Spleen (tissue), 11 donors: Measurements from ENCODE around the gene RPAP2. TPM values are rescaled to one million over a fixed set of nuclear protein-coding genes. Genes with fewer than 3 reads are reported as not detected.

Experiments
- DNase-seq: peaks from one replicate; pipeline ENCODE4 v3.0.0-alpha.2; 2020
- H3K27ac ChIP-seq, 8 donors: fragments of 200-600 bp; sonication (generic) in 7 of 8; 1 replicate in 4 of 8; 2 replicates in 4 of 8; pipeline versions ENCODE4 v1.5.0 to v1.8.0; 2016 to 2021; ENCODE audit warnings: inconsistent platforms in 4 of 8, mild to moderate bottlenecking in 4 of 8, moderate library complexity in 1 of 8
- H3K27me3 ChIP-seq, 7 donors: fragments of 200-600 bp; sonication (generic) in 6 of 7; replicated peaks in 1 of 7; 1 replicate in 4 of 7; 2 replicates in 3 of 7; pipeline versions ENCODE4 v1.5.0 to v1.8.0; 2016 to 2021; ENCODE audit warnings: inconsistent platforms in 3 of 7, mild to moderate bottlenecking in 1 of 7
- H3K36me3 ChIP-seq, 6 donors: fragments of 200-600 bp; sonication (generic) in 5 of 6; 1 replicate in 4 of 6; 2 replicates in 2 of 6; pipeline versions ENCODE4 v1.5.0 to v1.8.0; 2016 to 2021; ENCODE audit warnings: inconsistent platforms in 2 of 6
- H3K4me1 ChIP-seq, 6 donors: fragments of 200-600 bp; sonication (generic) in 5 of 6; 1 replicate in 3 of 6; 2 replicates in 3 of 6; pipeline versions ENCODE4 v1.5.0 to v1.8.0; 2016 to 2021; ENCODE audit warnings: inconsistent platforms in 3 of 6
- H3K4me3 ChIP-seq, 8 donors: fragments of 200-600 bp; sonication (generic) in 7 of 8; 1 replicate in 4 of 8; 2 replicates in 4 of 8; pipeline versions ENCODE4 v1.5.0 to v1.8.0; 2016 to 2021; ENCODE audit warnings: inconsistent platforms in 4 of 8, mild to moderate bottlenecking in 4 of 8, moderate library complexity in 2 of 8
- H3K9me3 ChIP-seq, 8 donors: fragments of 200-600 bp; sonication (generic) in 7 of 8; 1 replicate in 4 of 8; 2 replicates in 4 of 8; pipeline versions ENCODE4 v1.5.0 to v1.8.0; 2016 to 2021; ENCODE audit warnings: inconsistent platforms in 4 of 8
- CTCF ChIP-seq, 11 experiments: fragments of 200-600 bp in 7 of 11; fragments of 450-650 bp in 4 of 11; sonication (generic) in 4 of 11; IDR thresholded peaks in 8 of 11; conservative IDR thresholded peaks in 3 of 11; 1 replicate in 7 of 11; 2 replicates in 4 of 11; pipeline versions ENCODE4 v1.4.0 to v1.8.0; 2016 to 2021; ENCODE audit warnings: antibody characterized with exemption in 11 of 11, inconsistent platforms in 4 of 11, mild to moderate bottlenecking in 1 of 11
- POLR2A ChIP-seq, 3 donors: fragments of 450-650 bp; IDR thresholded peaks; one replicate each; pipeline ENCODE4 v1.5.1; 2017; ENCODE audit warnings: antibody characterized with exemption in 3 of 3, mild to moderate bottlenecking in 1 of 3
- POLR2AphosphoS5 ChIP-seq, 3 donors: sonication (generic); formaldehyde crosslinking; IDR thresholded peaks; one replicate each; pipeline ENCODE4 v1.5.1; 2017; ENCODE audit warnings: antibody characterized with exemption in 3 of 3
- WGBS, 5 donors: extraction: QIAGEN DNeasy Blood & Tissue Kit in 3 of 5; methylation state at CpG; one replicate each; pipeline versions ENCODE4 v1.1.5 to v1.1.7; 2013 to 2018; 5-methylcytosine and 5-hydroxymethylcytosine counted together
- intact Hi-C: fragments of 100-400 bp; cut with DNase I; formaldehyde crosslinking; loops from one replicate; pipeline ENCODE4 v1.15.0; 2023; ENCODE audit warnings: low total_unique reads
- polyA plus RNA-seq, 3 donors: library from polyadenylated mRNA; stranded (reverse); fragments of 200-250 nt; gene quantifications; one replicate each; pipeline ENCODE4 v1.2.1, GENCODE V29; 2013
- total RNA-seq, 7 donors: library from RNA; depleted of rRNA in 3 of 7; stranded (reverse); fragments of >200 nt in 3 of 7; fragmentation: NEBNext Ultra II Directional in 4 of 7; extraction: Animal tissue kit (Norgen Biotek cat#: 25700) in 4 of 7; gene quantifications; one replicate each; pipeline versions ENCODE4 v1.1.0 to v1.2.1, GENCODE V29; 2016 to 2021
- donor health status: healthy with polysubstance abuse.
- donor health status: DM: no; HTN: no; CAD: no; lungs with moderate emphysema.
- donor health status: DM: no; HTN: no; CAD: no.
- donor health status: Bipolar disorder and iron deficiency.
- donor health status: healthy.
- donor health status: DM: no; HTN: no; CAD: no.
- donor health status: DM: yes; HTN: yes; CAD: no.

Gene RPAP2
- total and polyA plus RNA-seq, 10 donors = 4.4 to 31.5 (median 10.7) TPM

DNA sequence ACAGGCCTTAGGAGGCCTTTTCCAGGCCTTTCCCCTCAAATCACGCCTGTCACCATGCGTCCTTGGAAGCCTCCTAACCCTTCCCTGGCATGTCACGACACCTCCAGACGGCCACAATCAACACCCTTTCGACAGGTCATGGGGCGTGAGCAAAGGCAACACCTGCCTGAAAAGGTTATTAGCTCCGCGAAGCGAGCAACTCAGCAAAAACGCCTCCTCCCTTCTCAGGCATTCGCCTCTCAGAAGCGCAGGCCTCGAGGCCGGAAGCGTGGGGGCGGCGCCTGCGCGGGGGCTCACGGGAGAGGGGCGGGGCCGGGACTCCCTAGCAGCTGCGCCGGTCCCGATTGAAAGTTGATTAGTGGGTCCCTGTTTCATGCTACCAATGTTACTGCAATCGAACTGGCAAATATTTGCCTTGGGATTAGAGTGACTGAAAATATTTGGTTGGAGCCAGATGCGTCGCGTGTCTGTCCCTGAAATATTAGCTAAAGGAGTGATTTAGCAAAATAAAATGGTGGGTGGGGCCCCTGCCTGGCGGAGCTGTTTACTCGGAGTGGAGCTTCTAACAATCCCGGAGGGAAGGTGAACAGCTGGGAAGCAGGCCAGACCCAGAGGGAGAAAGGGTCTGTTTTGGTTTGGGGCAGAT lies 143.0 kb downstream of the RPAP2 start:
- peaks cover 0 to 2% (median under 1%) of the 10 kb centered on the region in 8 donors for H3K9me3 ChIP-seq
- no peaks in the 10 kb centered on the region for H3K27me3 ChIP-seq
- no peaks in the 10 kb centered on the region for H3K4me1 ChIP-seq
- WGBS, 5 donors = 87 to 92% (median 89%) methylated on average over 25 to 32 of the region's 32 CpGs
- no peak overlapping the region for H3K27ac ChIP-seq
- H3K36me3 ChIP-seq = no peaks in the 10 kb centered on the region
- no peak for DNase-seq
- no peak for TF ChIP-seq POLR2AphosphoS5 (IDR thresholded peaks at IDR 0.05)
- no peak for TF ChIP-seq POLR2A (IDR thresholded peaks at IDR 0.05)
- TF ChIP-seq CTCF (IDR thresholded peaks at IDR 0.05 in 8 of 11, conservative IDR thresholded peaks at IDR 0.05 in 3 of 11) = no peak
- no peak overlapping the region for H3K4me3 ChIP-seq
- intact Hi-C loops = no loop called here

- 93 to 99% (median 94%) methylated on average over 5 of the region's 5 CpGs for WGBS, 5 donors
- DNase-seq = no peak
- H3K27ac ChIP-seq = no peak overlapping the region
- no peak overlapping the region for H3K4me3 ChIP-seq
- H3K4me1 ChIP-seq = no peaks in the 10 kb centered on the region
- H3K27me3 ChIP-seq = no peaks in the 10 kb centered on the region
- no peaks in the 10 kb centered on the region for H3K9me3 ChIP-seq
- intact Hi-C loops = no loop called here
- H3K36me3 ChIP-seq = no peaks in the 10 kb centered on the region
- TF ChIP-seq POLR2AphosphoS5 (IDR thresholded peaks at IDR 0.05) (no peak), POLR2A (IDR thresholded peaks at IDR 0.05) (no peak), CTCF (IDR thresholded peaks at IDR 0.05 in 8 of 11, conservative IDR thresholded peaks at IDR 0.05 in 3 of 11) (no peak)
These were observed 143.5 kb downstream of the RPAP2 start for GRCh38 chr1:92442351-92442750.

GRCh38 chr1:92443893-92444292 lies 145.0 kb downstream of the RPAP2 start:
- Histone ChIP-seq H3K9me3 (no peaks in the 10 kb centered on the region), H3K36me3 (no peaks in the 10 kb centered on the region), H3K27ac (no peak overlapping the region), H3K27me3 (no peaks in the 10 kb centered on the region), H3K4me1 (no peaks in the 10 kb centered on the region), H3K4me3 (no peak overlapping the region)
- WGBS, 5 donors = 41 to 69% (median 60%) methylated on average over 3 of the region's 3 CpGs
- TF ChIP-seq CTCF (IDR thresholded peaks at IDR 0.05 in 8 of 11, conservative IDR thresholded peaks at IDR 0.05 in 3 of 11) (no peak), POLR2AphosphoS5 (IDR thresholded peaks at IDR 0.05) (no peak), POLR2A (IDR thresholded peaks at IDR 0.05) (no peak)
- intact Hi-C loops = no loop called here
- DNase-seq = no peak

DNA sequence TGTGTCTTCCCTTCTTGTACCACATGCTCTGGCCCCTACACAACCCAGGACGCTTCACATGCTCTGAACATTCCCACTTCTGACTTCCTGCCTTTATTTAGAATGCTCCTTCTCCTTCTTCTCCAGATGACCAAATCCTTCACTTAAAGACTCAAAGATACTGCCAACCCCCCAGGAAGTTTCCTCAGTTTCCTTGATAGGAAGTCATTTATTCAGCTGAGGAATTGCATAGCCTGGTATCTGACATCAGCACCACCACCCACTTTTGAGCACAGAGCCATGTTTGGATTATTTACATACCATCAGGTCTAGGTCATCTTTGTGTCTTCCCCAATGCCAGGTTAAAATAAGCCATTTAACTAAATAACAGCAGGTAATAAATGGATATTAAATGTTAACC lies 145.5 kb downstream of the RPAP2 start:
- no peak overlapping the region for H3K27ac ChIP-seq
- no peaks in the 10 kb centered on the region for H3K4me1 ChIP-seq
- H3K36me3 ChIP-seq = no peaks in the 10 kb centered on the region
- H3K27me3 ChIP-seq = no peaks in the 10 kb centered on the region
- intact Hi-C loops = no loop called here
- WGBS, 5 donors = 44 to 78% (median 57%) methylated on average over 1 of the region's 1 CpG
- no peak for DNase-seq
- no peak for TF ChIP-seq POLR2A (IDR thresholded peaks at IDR 0.05)
- TF ChIP-seq POLR2AphosphoS5 (IDR thresholded peaks at IDR 0.05) = no peak
- no peak for TF ChIP-seq CTCF (IDR thresholded peaks at IDR 0.05 in 8 of 11, conservative IDR thresholded peaks at IDR 0.05 in 3 of 11)
- H3K4me3 ChIP-seq = no peak overlapping the region
- H3K9me3 ChIP-seq = no peaks in the 10 kb centered on the region
